ENCODE measurements around the gene VASH2. TPM values are rescaled to one million over a fixed set of nuclear protein-coding genes. Genes with fewer than 3 reads are reported as not detected.

The VASH2 gene
- total and polyA plus RNA-seq, 8 donors = 2.4 to 38.6 (median 29.4) TPM

DNA sequence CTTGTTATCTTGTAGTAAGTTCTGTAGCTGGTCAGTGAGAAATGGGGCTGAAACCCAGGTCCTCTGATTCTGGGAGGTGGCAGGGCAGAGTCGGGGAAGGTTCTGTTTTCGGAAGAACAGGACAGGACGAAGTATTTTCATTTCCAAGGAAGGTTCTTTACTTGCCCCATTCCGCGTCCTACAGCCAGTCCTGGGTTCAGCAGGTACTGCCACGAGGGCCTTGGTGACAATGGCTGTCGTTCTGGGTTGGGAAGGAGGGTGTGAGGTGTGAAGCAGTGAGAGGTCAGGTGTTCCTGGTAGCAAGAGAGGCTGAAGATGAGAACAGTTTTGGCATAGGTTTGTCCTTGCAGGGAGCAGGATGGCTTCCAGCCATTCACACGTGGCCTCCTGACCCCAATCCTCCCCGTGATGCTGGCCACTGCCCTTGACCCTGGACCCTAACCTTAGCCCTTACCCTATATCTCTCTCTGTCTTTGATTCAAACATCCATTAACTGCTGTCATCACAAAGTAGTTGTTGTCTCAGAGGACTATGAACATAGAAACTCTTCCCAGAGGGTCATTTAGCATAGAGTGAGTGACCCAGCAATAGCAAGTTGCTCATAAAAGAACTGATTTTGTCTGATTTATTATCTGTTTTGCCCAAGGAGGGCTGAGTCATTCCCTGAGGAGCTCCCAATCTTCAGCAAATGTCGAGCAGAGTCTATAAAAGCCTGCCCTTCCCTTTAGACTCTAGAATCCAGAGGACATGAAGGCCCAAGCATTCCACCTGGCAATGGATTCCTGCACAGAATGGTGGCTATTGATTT lies 25.0 kb downstream of the VASH2 start:
- no peaks in the 10 kb centered on the region for H3K27me3 ChIP-seq
- no peak for ATAC-seq
- TF ChIP-seq, protein P1, sequence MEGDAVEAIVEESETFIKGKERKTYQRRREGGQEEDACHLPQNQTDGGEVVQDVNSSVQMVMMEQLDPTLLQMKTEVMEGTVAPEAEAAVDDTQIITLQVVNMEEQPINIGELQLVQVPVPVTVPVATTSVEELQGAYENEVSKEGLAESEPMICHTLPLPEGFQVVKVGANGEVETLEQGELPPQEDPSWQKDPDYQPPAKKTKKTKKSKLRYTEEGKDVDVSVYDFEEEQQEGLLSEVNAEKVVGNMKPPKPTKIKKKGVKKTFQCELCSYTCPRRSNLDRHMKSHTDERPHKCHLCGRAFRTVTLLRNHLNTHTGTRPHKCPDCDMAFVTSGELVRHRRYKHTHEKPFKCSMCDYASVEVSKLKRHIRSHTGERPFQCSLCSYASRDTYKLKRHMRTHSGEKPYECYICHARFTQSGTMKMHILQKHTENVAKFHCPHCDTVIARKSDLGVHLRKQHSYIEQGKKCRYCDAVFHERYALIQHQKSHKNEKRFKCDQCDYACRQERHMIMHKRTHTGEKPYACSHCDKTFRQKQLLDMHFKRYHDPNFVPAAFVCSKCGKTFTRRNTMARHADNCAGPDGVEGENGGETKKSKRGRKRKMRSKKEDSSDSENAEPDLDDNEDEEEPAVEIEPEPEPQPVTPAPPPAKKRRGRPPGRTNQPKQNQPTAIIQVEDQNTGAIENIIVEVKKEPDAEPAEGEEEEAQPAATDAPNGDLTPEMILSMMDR (IDR thresholded peaks at IDR 0.05) = no peak
- no peaks in the 10 kb centered on the region for H3K9me3 ChIP-seq
- no peak overlapping the region for H3K4me3 ChIP-seq
- intact Hi-C loops (cut with DNase I) = no loop called here
- H3K27ac ChIP-seq = no peak overlapping the region
- DNase-seq = no peak
- no peaks in the 10 kb centered on the region for H3K4me1 ChIP-seq
- no peaks in the 10 kb centered on the region for H3K36me3 ChIP-seq

DNA sequence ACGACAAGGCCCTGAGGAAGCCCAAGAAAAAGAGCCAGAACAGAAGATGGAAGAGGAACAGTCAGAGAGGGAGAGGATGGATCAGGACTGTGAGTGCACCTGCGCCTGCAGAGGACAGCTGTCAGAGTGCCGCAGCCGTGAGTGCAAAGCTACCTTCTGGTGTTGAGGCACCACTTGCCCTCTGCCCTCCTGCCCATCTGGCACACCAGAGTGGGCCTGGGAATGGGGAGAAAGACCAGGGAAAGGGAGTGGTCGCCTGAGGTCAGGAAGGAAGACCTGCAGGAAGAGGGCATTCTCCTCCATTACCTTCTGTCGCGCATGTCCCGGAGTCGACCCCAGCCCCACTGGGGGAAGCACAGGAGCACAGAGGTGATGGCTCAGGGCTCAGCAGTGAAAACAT lies 26.2 kb downstream of the VASH2 start:
- intact Hi-C loops (cut with DNase I) = no loop called here
- H3K4me1 ChIP-seq = peaks cover 0 to 11% of the 10 kb centered on the region in 2 donors
- H3K27ac ChIP-seq = no peak overlapping the region
- TF ChIP-seq, protein P1 (IDR thresholded peaks at IDR 0.05) = no peak
- H3K4me3 ChIP-seq = no peak overlapping the region
- ATAC-seq = no peak
- DNase-seq = no peak
- no peaks in the 10 kb centered on the region for H3K9me3 ChIP-seq
- H3K27me3 ChIP-seq = no peaks in the 10 kb centered on the region
- no peaks in the 10 kb centered on the region for H3K36me3 ChIP-seq

DNA sequence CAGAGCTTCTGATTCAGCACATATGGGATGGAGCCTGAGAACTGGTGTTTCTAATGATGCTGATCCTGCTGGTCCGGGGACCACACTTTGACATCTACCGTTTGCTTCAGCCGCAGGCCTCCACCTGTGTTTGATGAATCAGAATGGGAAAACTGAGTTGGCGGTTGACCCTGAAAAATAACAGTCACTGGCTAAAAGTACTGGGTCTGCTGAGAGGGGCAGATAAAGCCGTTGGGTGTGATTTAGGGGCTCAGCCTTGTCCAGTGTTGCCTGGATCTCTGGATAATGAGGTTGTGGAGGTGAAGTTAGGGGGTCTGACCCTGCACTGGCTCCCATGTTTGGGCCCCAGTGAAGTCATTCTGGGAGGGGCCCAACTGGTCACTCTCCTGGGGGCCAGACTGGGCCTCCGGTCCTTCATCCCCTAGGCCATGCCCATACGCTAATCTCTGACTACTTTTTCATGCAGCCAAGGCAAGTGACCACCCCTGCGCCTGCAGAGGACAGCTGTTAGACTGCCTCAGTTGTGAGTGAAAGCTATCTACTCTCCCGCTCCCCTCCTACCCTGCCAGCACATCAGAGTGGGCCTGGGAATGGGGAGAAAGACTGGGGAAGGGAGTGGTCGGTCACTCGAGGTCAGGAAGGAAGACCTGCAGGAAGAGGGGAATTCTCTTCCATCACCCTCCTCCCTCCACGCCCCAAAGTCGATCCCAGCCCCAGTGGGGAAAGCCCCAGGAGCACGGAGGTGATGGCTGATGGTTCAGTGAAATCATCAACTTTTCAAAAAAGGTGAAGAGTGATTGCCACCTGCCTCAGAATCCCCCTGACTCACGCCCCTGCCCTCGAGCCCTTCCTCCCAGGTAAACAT lies 27.7 kb downstream of the VASH2 start:
- Histone ChIP-seq H3K27me3 (no peaks in the 10 kb centered on the region), H3K4me1 (peaks cover 0 to 11% of the 10 kb centered on the region in 2 donors), H3K36me3 (no peaks in the 10 kb centered on the region), H3K9me3 (no peaks in the 10 kb centered on the region), H3K4me3 (no peak overlapping the region), H3K27ac (no peak overlapping the region)
- intact Hi-C loops (cut with DNase I) = no loop called here
- TF ChIP-seq, protein P1 (IDR thresholded peaks at IDR 0.05) = no peak
- ATAC-seq = no peak
- no peak for DNase-seq

DNA sequence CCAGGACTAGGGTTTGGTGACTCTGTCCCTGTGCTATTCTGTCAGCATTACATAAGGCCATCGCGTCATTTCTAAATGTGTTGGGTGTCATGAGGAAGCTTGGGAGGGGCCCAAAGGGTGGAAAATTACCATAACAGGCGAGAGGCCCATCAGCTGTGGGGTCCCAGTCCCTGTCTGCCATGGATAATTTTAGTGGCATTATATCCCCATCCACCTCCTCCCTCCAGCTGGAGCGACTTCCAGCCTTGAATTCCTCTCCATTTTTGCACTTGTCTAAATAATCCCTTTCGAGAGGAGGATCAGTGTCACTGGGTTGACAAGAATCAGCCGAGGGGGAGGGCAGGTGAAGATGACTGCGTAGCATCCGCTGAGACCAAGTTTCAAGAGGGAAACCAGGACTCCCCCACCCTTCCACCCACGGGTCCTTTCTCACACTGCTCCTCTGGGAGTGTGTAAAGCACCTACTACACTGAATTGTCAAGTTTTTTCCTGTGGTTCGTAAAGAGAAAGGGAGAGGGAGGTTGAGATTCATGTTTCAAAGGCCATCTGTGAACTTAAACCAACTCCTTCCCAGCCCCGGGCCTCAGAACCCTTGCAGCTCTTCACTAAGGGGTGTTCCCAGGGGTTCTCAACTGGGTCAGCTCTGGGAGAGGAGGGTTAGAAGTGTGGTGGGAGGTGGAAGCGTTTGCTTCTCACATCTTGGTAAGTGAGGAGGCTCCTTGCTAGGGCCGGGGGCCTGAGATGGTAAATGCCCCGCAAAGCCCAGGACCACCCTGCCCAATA lies 29.2 kb downstream of the VASH2 start:
- no peak overlapping the region for H3K27ac ChIP-seq
- no peak for ATAC-seq

More for the DNA sequence above, 29.2 kb downstream of the VASH2 start:
- intact Hi-C loops (cut with DNase I) = no loop called here
- H3K27me3 ChIP-seq = no peaks in the 10 kb centered on the region
- TF ChIP-seq, protein P1 (IDR thresholded peaks at IDR 0.05) = no peak
- H3K9me3 ChIP-seq = no peaks in the 10 kb centered on the region
- no peak for DNase-seq
- no peak overlapping the region for H3K4me3 ChIP-seq
- peaks cover 0 to 11% of the 10 kb centered on the region in 2 donors for H3K4me1 ChIP-seq
- no peaks in the 10 kb centered on the region for H3K36me3 ChIP-seq
